ENCODE results near the gene SORT1.

SORT1 gene

DNA sequence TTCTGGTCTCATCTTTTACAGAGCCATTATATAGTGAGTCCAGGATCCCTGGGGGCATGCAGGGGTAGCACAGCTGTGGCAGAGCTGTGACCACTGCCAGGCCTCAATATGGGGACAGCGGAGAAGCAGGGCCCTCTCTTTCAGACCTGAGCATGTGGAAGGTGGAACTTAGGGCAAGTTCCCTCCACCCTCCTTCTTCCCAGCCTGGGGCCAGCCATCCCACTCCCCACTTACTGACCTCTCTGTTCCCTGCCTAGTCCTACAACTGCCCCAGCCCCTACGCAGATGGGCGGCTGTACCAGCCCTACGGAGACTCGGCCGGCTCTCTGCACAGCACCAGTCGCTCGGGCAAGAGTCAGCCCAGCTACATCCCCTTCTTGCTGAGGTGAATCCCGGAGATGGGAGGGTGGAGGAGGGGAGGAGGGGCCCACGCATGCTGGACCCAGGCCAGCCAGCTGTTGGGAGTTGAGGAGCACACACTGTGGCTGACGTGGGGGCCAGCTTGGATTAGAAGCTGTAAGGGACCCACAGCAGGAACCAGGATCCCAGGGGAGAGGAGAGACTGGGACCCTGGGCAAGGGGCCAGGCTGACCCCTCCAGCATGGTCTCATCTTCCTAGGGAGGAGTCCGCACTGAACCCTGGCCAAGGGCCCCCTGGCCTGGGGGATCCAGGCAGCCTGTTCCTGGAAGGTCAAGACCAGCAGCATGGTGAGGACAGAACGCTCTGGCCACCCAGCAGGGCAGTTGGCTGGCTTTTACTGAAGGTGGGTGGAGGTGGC is 125.5 kb downstream of the SORT1 start:
- no peak for DNase-seq

GRCh38 chr1:109271458-109271857 is 126.3 kb downstream of the SORT1 start:
- no peak for DNase-seq

DNA sequence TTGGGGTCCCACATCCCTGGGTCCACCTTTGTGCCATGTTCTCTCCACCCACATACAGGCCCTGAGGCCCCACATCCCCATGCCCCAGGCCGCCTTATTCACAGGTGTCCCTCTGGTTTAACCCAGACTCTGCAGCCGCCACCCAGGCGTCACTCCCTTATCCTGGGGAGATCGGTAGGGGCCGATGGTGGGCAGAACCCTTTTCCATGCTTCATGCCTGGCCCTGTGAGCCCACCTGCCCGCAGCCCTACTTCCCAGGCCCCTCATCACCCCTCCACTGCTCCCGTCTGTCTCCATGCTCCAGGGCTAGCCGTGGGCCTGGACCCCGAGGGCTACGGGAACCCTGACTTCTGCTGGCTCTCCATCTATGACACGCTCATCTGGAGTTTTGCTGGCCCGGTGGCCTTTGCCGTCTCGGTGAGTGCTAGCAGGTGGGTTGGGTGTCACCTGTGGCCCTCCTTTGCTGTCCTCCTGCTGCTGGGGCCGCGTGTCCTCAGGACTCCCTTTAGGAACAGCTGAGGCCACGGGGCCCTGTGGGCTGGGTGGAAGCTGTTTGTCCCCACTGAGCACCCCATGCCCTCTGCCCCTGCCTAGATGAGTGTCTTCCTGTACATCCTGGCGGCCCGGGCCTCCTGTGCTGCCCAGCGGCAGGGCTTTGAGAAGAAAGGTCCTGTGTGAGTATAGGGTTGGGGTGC is 126.9 kb downstream of the SORT1 start:
- DNase-seq = no peak

- DNase-seq = no peak
These were observed 127.6 kb downstream of the SORT1 start for GRCh38 chr1:109269981-109270622.

DNA sequence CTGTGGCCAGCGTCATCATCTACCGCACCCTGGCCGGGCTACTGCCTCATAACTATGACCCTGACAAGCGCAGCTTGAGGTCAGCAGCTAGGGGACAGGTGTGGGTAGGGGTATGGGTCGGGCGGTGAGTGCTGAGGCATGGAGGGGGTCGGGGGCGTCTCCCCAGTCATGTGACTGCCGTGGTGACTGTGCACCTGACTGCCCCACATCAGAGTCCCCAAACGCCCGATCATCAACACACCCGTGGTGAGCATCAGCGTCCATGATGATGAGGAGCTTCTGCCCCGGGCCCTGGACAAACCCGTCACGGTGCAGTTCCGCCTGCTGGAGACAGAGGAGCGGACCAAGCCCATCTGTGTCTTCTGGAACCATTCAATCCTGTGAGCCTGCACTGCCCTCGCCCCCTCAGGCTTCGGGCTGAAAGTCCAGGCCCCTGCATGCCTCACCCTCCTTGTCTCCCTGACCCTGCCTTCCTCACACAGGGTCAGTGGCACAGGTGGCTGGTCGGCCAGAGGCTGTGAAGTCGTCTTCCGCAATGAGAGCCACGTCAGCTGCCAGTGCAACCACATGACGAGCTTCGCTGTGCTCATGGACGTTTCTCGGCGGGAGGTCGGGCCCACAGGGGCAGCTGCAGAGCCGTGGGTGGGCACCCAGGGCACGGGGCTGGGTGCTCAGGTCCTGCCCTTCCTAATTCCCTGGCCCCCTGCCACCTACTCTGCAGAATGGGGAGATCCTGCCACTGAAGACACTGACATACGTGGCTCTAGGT is 128.3 kb downstream of the SORT1 start:
- no peak for DNase-seq

DNA sequence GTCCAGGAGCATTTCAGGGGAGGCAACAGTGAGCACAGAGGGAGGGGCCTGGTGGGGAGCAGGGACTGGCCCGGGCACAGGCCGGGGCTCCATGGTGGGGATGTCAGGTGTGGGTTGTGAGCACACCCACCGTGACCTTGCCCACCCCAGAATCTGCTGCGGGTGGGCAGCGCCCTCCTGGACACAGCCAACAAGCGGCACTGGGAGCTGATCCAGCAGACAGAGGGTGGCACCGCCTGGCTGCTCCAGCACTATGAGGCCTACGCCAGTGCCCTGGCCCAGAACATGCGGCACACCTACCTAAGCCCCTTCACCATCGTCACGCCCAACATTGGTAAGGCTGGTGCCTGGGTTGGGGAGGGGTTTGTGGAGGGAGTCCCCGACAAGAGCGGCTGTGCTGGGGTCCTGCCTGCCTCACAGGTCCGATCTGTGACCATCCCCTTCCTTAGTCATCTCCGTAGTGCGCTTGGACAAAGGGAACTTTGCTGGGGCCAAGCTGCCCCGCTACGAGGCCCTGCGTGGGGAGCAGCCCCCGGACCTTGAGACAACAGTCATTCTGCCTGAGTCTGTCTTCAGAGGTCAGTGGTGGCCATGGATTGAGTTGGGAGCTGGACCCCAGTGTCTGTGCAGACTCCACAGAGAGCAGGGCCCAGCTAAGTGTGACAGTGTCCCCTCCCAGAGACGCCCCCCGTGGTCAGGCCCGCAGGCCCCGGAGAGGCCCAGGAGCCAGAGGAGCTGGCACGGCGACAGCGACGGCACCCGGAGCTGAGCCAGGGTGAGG is 129.1 kb downstream of the SORT1 start:
- DNase-seq = no peak

GRCh38 chr1:109267743-109268300 is 129.9 kb downstream of the SORT1 start:
- DNase-seq = no peak

DNA sequence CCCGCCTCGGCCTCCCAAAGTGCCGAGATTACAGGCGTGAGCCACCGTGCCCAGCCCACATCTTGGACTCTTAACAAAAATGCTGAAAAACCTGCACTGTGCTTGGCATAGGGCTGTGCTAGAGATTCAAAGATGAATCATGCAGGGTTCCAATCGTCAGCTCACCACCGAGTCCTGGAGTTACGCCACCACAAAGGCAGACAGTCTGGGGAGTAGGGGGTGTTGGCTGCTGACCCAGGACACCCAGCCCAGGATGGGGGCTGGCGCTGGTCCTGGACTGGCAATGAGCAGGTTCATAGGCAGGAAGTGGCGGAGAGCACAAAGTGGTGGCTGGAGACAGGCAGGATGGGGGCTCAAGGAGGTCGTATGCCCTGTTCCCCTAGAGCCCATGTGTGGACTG is 130.8 kb downstream of the SORT1 start:
- no peak for DNase-seq

- no peak for DNase-seq
These were observed 131.9 kb downstream of the SORT1 start for GRCh38 chr1:109265741-109266330.

DNA sequence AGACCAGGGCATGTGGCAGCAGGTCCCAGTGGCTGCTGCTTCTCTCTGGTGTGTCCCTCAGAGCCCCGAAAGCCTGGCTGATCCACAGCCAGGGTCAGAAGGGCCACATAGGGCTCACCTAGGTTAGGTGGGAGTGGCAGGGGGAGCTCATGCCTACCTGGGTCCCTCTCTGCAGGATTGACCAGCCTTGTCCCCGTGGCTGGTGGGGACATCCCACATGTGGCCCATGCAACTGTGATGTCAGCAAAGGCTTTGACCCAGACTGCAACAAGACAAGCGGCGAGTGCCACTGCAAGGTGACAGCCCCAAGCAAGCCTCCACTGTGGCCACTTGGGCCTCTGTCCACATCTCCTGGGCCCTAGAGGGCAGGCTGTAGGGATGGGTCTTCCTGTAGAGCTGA is 132.7 kb downstream of the SORT1 start:
- DNase-seq = no peak

- no peak for DNase-seq
These were observed 133.4 kb downstream of the SORT1 start for GRCh38 chr1:109264379-109264755.

- DNase-seq = no peak
These were observed 133.9 kb downstream of the SORT1 start for GRCh38 chr1:109263597-109264378.

DNA sequence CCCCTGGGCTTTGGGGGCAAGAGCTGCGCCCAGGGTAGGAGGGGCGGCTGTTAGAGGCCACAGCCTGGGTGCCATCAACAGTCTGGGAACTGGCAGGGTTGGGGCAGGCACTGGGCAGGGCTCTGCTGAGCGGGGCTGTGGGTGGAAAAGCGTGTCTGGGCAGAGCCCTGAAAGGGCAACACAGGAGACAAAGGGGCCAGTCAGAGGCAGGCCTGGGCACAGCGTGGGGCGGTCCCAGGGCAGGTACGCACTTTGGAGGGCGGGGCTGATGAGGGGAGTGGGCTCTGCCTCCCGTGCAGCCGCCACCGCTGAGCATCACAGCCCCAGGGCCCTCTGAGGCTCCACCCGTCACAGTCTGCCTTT is 134.5 kb downstream of the SORT1 start:
- no peak for DNase-seq

DNA sequence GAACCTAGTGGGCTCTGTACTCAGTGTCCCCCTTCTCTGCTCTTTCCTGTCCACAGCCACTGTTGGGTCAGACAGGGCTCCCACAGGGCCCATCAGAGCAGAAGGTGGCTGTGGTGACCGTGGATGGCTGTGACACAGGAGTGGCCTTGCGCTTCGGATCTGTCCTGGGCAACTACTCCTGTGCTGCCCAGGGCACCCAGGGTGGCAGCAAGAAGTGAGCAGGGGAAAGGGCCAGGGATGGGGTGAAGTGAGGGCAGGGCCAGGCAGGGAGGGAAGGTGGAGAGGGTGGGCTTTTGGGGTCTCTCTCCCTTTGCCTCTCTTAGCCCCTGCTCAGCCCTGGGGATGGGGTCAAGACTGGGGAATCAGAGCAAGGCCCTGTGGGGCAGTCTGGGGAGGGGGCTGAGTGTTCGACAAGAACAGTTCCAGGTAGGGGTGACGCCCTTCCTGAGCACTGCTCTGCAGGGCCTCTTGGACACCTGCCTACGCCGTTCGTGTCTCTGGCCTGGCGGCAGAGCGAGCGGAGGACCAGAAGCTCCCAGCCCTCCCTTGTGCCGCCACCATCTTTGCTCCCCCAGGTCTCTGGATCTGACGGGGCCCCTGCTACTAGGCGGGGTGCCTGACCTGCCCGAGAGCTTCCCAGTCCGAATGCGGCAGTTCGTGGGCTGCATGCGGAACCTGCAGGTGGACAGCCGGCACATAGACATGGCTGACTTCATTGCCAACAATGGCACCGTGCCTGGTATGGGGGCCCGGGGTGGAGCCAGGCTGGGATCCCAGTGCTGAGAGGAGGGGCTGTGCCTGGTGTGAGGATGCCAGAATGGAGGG is 135.3 kb downstream of the SORT1 start:
- no peak for DNase-seq

- DNase-seq = no peak
These were observed 136.1 kb downstream of the SORT1 start for GRCh38 chr1:109261578-109261977.

DNA sequence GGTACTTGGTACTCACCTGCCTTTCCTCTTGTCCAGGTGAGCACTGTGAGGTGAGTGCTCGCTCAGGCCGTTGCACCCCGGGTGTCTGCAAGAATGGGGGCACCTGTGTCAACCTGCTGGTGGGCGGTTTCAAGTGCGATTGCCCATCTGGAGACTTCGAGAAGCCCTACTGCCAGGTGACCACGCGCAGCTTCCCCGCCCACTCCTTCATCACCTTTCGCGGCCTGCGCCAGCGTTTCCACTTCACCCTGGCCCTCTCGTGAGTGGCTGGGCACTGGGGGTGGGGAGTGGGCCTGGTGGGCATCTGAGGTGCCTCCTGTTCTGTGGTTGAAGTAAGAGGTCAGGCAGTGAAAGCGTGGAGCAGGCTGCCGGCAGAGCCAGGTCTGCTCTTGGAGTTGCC is 136.7 kb downstream of the SORT1 start:
- no peak for DNase-seq

DNA sequence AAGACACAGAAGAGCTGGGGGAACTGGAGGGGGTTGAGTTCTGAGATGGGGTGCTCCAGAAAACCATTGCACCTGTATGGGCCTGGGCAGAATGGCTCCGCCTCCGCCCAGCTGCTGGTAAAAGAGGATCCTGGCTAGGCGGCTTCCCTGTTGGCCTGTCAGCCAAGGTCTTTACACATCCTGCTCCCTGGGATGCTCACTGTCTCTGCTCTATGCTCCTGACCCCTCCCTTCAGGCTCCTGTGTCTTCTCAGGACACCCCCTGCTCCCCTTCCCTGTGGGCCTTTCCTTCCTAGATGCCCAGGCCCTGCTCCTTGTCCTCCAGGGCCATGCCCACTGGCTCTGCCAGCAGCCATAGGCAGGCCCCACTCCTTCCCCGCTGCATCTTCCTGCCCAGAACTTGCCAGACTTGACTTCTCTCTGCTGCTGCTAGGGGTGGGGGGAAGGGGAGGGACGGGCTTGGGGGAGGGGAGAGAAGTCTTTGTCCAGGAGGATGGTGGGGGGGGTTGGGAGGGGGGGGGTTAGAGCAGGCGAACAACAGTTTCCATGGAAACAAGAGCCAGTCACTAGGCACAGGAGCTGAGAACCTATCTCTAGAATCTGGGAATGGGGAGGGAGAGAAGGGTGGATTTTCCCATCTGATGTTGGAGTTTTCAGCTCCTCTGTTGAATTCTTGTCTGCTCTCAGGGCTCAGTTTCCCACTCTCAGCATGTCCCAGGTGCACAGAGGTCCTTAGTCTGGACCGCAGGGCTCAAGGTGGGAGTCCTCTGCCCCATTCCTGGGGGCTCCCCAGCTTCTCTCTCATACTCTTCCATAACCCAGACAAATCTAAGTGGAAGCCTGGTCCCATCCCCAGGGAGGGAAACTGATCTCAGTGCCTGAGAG is 137.8 kb downstream of the SORT1 start:
- no peak for DNase-seq
